ENCODE measurements around the gene ZNF710. TPM values are rescaled to one million over a fixed set of nuclear protein-coding genes. Genes with fewer than 3 reads are reported as not detected.

Gene ZNF710
- total RNA-seq, 1 experiment from 2014 or later: 6.3 TPM

GRCh38 chr15:90046289-90046688 lies 45.2 kb downstream of the ZNF710 start:
- Histone ChIP-seq H3K27me3 (no peaks in the 10 kb centered on the region), H3K4me3 (no peak overlapping the region), H3K36me3 (no peaks in the 10 kb centered on the region), H3K4me1 (no peaks in the 10 kb centered on the region), H3K9me3 (replicated peaks) (no peaks in the 10 kb centered on the region), H3K27ac (no peak overlapping the region)
- no peak for DNase-seq

- Histone ChIP-seq H3K4me3 (no peak overlapping the region), H3K27ac (no peak overlapping the region), H3K27me3 (no peaks in the 10 kb centered on the region), H3K9me3 (replicated peaks) (no peaks in the 10 kb centered on the region), H3K4me1 (no peaks in the 10 kb centered on the region), H3K36me3 (no peaks in the 10 kb centered on the region)
- DNase-seq: no peak
These were observed 45.8 kb downstream of the ZNF710 start for GRCh38 chr15:90046911-90047392.

- no peak overlapping the region for H3K27ac ChIP-seq
- no peak for DNase-seq
- H3K4me1 ChIP-seq: no peaks in the 10 kb centered on the region
- no peaks in the 10 kb centered on the region for H3K9me3 ChIP-seq (replicated peaks)
- no peak overlapping the region for H3K4me3 ChIP-seq
- H3K36me3 ChIP-seq: no peaks in the 10 kb centered on the region
- H3K27me3 ChIP-seq: no peaks in the 10 kb centered on the region
These were observed 46.9 kb downstream of the ZNF710 start for GRCh38 chr15:90047956-90048575.

GRCh38 chr15:90049030-90049429 lies 47.9 kb downstream of the ZNF710 start:
- H3K4me1 ChIP-seq: no peaks in the 10 kb centered on the region
- H3K9me3 ChIP-seq (replicated peaks): no peaks in the 10 kb centered on the region
- H3K27me3 ChIP-seq: no peaks in the 10 kb centered on the region
- no peaks in the 10 kb centered on the region for H3K36me3 ChIP-seq
- no peak overlapping the region for H3K4me3 ChIP-seq
- no peak overlapping the region for H3K27ac ChIP-seq
- no peak for DNase-seq

DNA sequence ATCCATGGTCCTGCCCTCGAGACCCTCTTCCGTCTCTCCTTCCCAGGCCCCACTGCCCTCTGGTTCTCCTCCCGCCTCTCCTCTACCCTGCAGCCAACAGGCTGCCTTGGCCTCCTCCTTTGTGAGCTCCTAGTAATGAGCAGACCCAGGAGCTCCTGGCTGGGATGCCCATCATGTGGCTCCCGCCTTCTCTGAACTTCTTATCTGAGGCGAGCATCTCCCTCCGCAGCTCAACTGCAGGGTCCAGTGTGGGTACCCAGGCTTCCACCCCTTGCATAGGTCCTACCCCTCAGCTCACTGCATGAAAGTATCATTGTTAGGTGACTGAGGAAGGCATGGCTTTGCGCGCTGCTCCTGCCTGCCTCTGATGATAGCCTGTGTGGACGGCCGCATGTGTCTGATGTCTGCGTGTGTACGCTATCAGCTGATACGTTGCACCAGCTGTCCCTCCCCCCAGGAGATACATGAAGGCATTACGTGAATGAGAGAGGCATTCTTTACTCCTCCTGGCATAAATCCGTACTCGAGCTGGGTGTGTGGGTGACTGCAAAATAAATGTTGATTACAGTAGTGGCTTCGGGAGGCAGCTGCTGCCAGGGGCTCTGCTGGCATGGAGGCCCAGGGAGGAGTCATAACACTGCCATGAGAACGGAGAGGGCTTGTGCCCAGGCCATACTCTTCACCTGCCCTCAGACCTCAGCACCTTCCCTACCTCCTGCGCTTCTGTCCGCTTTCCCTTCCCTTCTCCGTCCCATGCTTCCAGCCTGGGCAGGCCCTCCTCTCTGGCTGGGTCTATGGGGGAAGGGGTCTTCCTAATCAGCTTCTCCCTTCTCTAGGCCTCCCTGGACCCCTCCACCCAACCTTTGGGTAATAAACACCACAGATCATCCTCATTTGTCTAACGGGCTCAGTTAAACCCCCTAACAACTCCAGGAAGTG lies 48.8 kb downstream of the ZNF710 start:
- Histone ChIP-seq H3K9me3 (replicated peaks) (no peaks in the 10 kb centered on the region), H3K4me3 (no peak overlapping the region), H3K4me1 (peaks cover 5% of the 10 kb centered on the region; the same call in 1 of the 2 replicates), H3K27me3 (no peaks in the 10 kb centered on the region), H3K27ac (no peak overlapping the region), H3K36me3 (no peaks in the 10 kb centered on the region)
- no peak for DNase-seq

DNA sequence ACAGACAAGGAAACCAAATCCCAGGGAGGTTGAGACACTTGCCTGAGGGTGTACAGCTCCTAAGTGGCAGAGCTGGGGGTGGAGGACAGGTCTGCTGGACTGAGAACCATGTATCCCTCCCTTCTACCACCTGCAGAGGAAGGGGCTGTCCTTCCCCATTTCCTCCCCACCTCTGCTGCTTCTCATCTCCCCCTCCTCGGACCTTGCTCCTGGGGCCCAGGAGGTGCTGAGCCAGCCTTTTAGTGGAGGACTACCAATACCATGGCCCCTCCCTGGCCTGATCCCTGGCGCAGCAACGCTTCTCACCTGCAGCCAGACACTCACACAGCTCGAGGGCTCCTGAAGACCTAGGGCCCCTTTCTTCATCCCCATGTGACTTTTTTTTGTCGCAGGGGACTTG lies 50.8 kb downstream of the ZNF710 start:
- Histone ChIP-seq H3K4me1 (peaks cover 5% of the 10 kb centered on the region; the same call in 1 of the 2 replicates), H3K9me3 (replicated peaks) (no peaks in the 10 kb centered on the region), H3K4me3 (no peak overlapping the region), H3K27ac (no peak overlapping the region), H3K27me3 (no peaks in the 10 kb centered on the region), H3K36me3 (no peaks in the 10 kb centered on the region)
- no peak for DNase-seq

- no peaks in the 10 kb centered on the region for H3K36me3 ChIP-seq
- no peaks in the 10 kb centered on the region for H3K27me3 ChIP-seq
- no peak overlapping the region for H3K4me3 ChIP-seq
- H3K4me1 ChIP-seq: peaks cover 5% of the 10 kb centered on the region; the same call in 1 of the 2 replicates
- DNase-seq: no peak
- no peak overlapping the region for H3K27ac ChIP-seq
- no peaks in the 10 kb centered on the region for H3K9me3 ChIP-seq (replicated peaks)
These were observed 52.8 kb downstream of the ZNF710 start for GRCh38 chr15:90053685-90054466.

- Histone ChIP-seq H3K9me3 (replicated peaks) (no peaks in the 10 kb centered on the region), H3K27ac (no peak overlapping the region), H3K4me1 (peaks cover 5% of the 10 kb centered on the region; the same call in 1 of the 2 replicates), H3K27me3 (no peaks in the 10 kb centered on the region), H3K36me3 (no peaks in the 10 kb centered on the region), H3K4me3 (no peak overlapping the region)
- DNase-seq: peak in 1 of 2 experiments; percentile 47
These were observed 53.5 kb downstream of the ZNF710 start for GRCh38 chr15:90054618-90055097.

GRCh38 chr15:90055182-90055581 lies 54.1 kb downstream of the ZNF710 start:
- Histone ChIP-seq H3K27me3 (no peaks in the 10 kb centered on the region), H3K4me3 (no peak overlapping the region), H3K36me3 (no peaks in the 10 kb centered on the region), H3K9me3 (replicated peaks) (no peaks in the 10 kb centered on the region), H3K27ac (no peak overlapping the region), H3K4me1 (peaks cover 5% of the 10 kb centered on the region; the same call in 1 of the 2 replicates)
- DNase-seq: no peak

- Histone ChIP-seq H3K36me3 (no peaks in the 10 kb centered on the region), H3K27ac (no peak overlapping the region), H3K9me3 (replicated peaks) (no peaks in the 10 kb centered on the region), H3K27me3 (no peaks in the 10 kb centered on the region), H3K4me3 (no peak overlapping the region), H3K4me1 (peaks cover 5% of the 10 kb centered on the region; the same call in 1 of the 2 replicates)
- DNase-seq: no peak
These were observed 55.4 kb downstream of the ZNF710 start for GRCh38 chr15:90056529-90056928.

GRCh38 chr15:90058308-90058707 lies 57.2 kb downstream of the ZNF710 start:
- no peak for DNase-seq
- Histone ChIP-seq H3K36me3 (no peaks in the 10 kb centered on the region), H3K27me3 (no peaks in the 10 kb centered on the region), H3K9me3 (replicated peaks) (no peaks in the 10 kb centered on the region), H3K4me1 (peaks cover 5% of the 10 kb centered on the region; the same call in 1 of the 2 replicates), H3K27ac (no peak overlapping the region), H3K4me3 (no peak overlapping the region)

DNA sequence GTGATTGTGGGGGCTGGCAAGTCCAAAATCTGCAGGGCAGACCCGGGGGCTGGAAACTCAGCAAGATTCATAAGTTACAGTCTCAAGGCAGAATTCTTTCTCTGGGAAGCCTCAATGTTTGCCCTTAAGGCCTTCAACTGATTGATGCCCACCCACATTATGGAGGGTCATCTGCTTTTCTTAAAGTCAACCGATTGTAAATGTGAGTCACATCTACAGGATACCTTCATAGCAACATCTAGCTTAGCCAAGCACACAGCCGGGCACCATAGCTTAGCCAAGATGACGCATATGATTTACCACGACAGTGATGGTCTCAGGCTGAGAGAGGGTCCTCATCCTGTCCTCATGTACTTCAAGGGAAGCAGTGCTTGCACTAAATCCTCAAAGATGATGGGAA lies 57.7 kb downstream of the ZNF710 start:
- Histone ChIP-seq H3K36me3 (no peaks in the 10 kb centered on the region), H3K27me3 (no peaks in the 10 kb centered on the region), H3K9me3 (replicated peaks) (no peaks in the 10 kb centered on the region), H3K4me3 (no peak overlapping the region), H3K4me1 (peaks cover 5% of the 10 kb centered on the region; the same call in 1 of the 2 replicates), H3K27ac (no peak overlapping the region)
- no peak for DNase-seq

GRCh38 chr15:90059208-90059985 lies 58.3 kb downstream of the ZNF710 start:
- no peak overlapping the region for H3K4me3 ChIP-seq
- H3K27ac ChIP-seq: no peak overlapping the region
- no peak for DNase-seq
- no peaks in the 10 kb centered on the region for H3K36me3 ChIP-seq
- no peaks in the 10 kb centered on the region for H3K9me3 ChIP-seq (replicated peaks)
- peaks cover 5% of the 10 kb centered on the region; the same call in 1 of the 2 replicates for H3K4me1 ChIP-seq
- H3K27me3 ChIP-seq: no peaks in the 10 kb centered on the region

GRCh38 chr15:90060797-90061196 lies 59.7 kb downstream of the ZNF710 start:
- no peak for DNase-seq
- Histone ChIP-seq H3K27me3 (no peaks in the 10 kb centered on the region), H3K27ac (no peak overlapping the region), H3K9me3 (replicated peaks) (no peaks in the 10 kb centered on the region), H3K4me3 (no peak overlapping the region), H3K36me3 (no peaks in the 10 kb centered on the region), H3K4me1 (no peaks in the 10 kb centered on the region)

Data from SJCRH30 (cell line).